SK-N-SH (cell line): ENCODE results near the gene SOBP. TPM values are rescaled to one million over a fixed set of nuclear protein-coding genes. Genes with fewer than 3 reads are reported as not detected.

Experiments
- CTCF ChIA-PET: fragments of 300-600, 350-600 bp; formaldehyde crosslinking; extraction: SDS; loops from one replicate; lab custom pipeline; 2021; lab: Yijun Ruan, JAX
- POLR2A ChIA-PET: fragments of 350-600 bp; sonication (Branson Sonifier 250); formaldehyde crosslinking; extraction: SDS; loops from one replicate; lab custom pipeline; 2020; ENCODE audit warnings: antibody characterized with exemption, inconsistent platforms; lab: Yijun Ruan, JAX
- DNase-seq: peaks from one replicate; pipeline ENCODE4 v3.0.0; 2012
- H2AFZ ChIP-seq: fragments of 200-600 bp; sonication (generic); 2 replicates; pipeline ENCODE4 v1.8.1; 2016; ENCODE audit warnings: antibody characterized with exemption, mild to moderate bottlenecking, low read depth
- H3F3A ChIP-seq: fragments of 200-600 bp; sonication (generic); replicated peaks from 2 replicates; pipeline ENCODE3; 2016; ENCODE audit warnings: antibody characterized with exemption, mild to moderate bottlenecking; ENCODE audit not compliant: insufficient read depth
- H3K27ac ChIP-seq, 2 experiments: fragments of 200-500 bp in 1 of 2; fragments of 200-600 bp in 1 of 2; sonication (Bioruptor generic) in 1 of 2; sonication (generic), shearing (Covaris generic) in 1 of 2; 2 replicates each; pipeline versions ENCODE4 v1.5.1 to v1.6.1; 2014 to 2016; ENCODE audit warnings: low read depth in 2 of 2, inconsistent platforms in 1 of 2, low read length in 1 of 2, mild to moderate bottlenecking in 1 of 2, mixed read lengths in 1 of 2
- H3K27me3 ChIP-seq: fragments of 200-600 bp; sonication (generic), shearing (Covaris generic); 2 replicates; pipeline ENCODE4 v1.6.1; 2016; ENCODE audit warnings: mixed run types; ENCODE audit not compliant: insufficient read depth
- H3K36me3 ChIP-seq, 2 experiments: fragments of 200-500 bp in 1 of 2; fragments of 200-600 bp in 1 of 2; sonication (Bioruptor generic) in 1 of 2; sonication (generic) in 1 of 2; replicated peaks in 1 of 2; 2 replicates each; pipeline versions ENCODE3 to v1.5.1; 2014 to 2016; ENCODE audit warnings: low read length in 1 of 2, mild to moderate bottlenecking in 1 of 2; ENCODE audit not compliant: insufficient read depth in 2 of 2, control insufficient read depth in 1 of 2
- H3K4me1 ChIP-seq, 2 experiments: fragments of 200-500 bp in 1 of 2; fragments of 200-600 bp in 1 of 2; sonication (Bioruptor generic) in 1 of 2; sonication (generic), shearing (Covaris generic) in 1 of 2; 2 replicates each; pipeline versions ENCODE4 v1.5.1 to v1.6.1; 2014 to 2016; ENCODE audit warnings: low read depth in 1 of 2, low read length in 1 of 2, mixed run types in 1 of 2; ENCODE audit not compliant: insufficient read depth in 2 of 2, control insufficient read depth in 1 of 2
- H3K4me2 ChIP-seq: fragments of 200-600 bp; sonication (generic), shearing (Covaris generic); 2 replicates; pipeline ENCODE4 v1.6.1; 2017; ENCODE audit warnings: mixed run types
- H3K4me3 ChIP-seq, 2 experiments: fragments of 200-500 bp in 1 of 2; fragments of 200-600 bp in 1 of 2; sonication (Bioruptor generic) in 1 of 2; sonication (generic), shearing (Covaris generic) in 1 of 2; 2 replicates each; pipeline versions ENCODE4 v1.5.1 to v1.8.1; 2014 to 2016; ENCODE audit warnings: low read depth in 2 of 2, inconsistent platforms in 1 of 2, low read length in 1 of 2, mild to moderate bottlenecking in 1 of 2, mixed read lengths in 1 of 2, moderate library complexity in 1 of 2
- H3K79me2 ChIP-seq: fragments of 200-600 bp; sonication (generic); 2 replicates; pipeline ENCODE4 v1.8.1; 2017; ENCODE audit warnings: mild to moderate bottlenecking; ENCODE audit not compliant: insufficient read depth
- H3K9ac ChIP-seq: fragments of 200-600 bp; sonication (generic); 2 replicates; pipeline ENCODE4 v1.6.1; 2017; ENCODE audit warnings: mixed run types
- H3K9me2 ChIP-seq: fragments of 200-600 bp; sonication (generic); 2 replicates; pipeline ENCODE4 v1.6.1; 2017; ENCODE audit warnings: mixed run types
- H3K9me3 ChIP-seq: fragments of 200-600 bp; sonication (generic); 2 replicates; pipeline ENCODE4 v1.6.1; 2017; ENCODE audit warnings: mixed run types, mild to moderate bottlenecking, moderate library complexity
- H4K20me1 ChIP-seq: fragments of 200-600 bp; sonication (generic); 2 replicates; pipeline ENCODE4 v1.6.1; 2017; ENCODE audit warnings: mild to moderate bottlenecking, mixed run types; ENCODE audit not compliant: insufficient read depth
- ELF1 ChIP-seq: IDR thresholded peaks from 2 replicates; pipeline ENCODE4 v1.4.0; 2012
- JUND ChIP-seq: IDR thresholded peaks from 2 replicates; pipeline ENCODE4 v1.4.0; 2012
- MAX ChIP-seq: IDR thresholded peaks from 2 replicates; pipeline ENCODE4 v1.4.0; 2012; ENCODE audit warnings: low read depth
- RFX5 ChIP-seq: IDR thresholded peaks from 2 replicates; pipeline ENCODE4 v1.6.1; 2012; ENCODE audit warnings: mild to moderate bottlenecking, improper control_type of control experiment, low read length
- TCF12 ChIP-seq: IDR thresholded peaks from 2 replicates; pipeline ENCODE4 v1.4.0; 2012
- TEAD4 ChIP-seq: IDR thresholded peaks from 2 replicates; pipeline ENCODE4 v1.4.0; 2012; ENCODE audit warnings: mild to moderate bottlenecking, borderline replicate concordance; ENCODE audit not compliant: insufficient read depth
- WGBS: methylation state at CpG from one replicate; pipeline ENCODE4 v1.1.6; 2017; ENCODE audit warnings: low lambda C conversion rate; 5-methylcytosine and 5-hydroxymethylcytosine counted together
- polyA plus RNA-seq, 3 experiments: library from polyadenylated mRNA; depleted of rRNA; stranded (reverse); fragments of >200 nt; gene quantifications; 2 replicates each; pipeline ENCODE4 v1.2.3, GENCODE V29; 2012

Gene SOBP
- polyA plus RNA-seq, 1 of the 3 experiments (the other 2 are of a cell fraction) = 0.61 TPM

GRCh38 chr6:107543088-107543487 is 53.2 kb downstream of the SOBP start:
- H3K36me3 ChIP-seq = no peaks in the 10 kb centered on the region
- no peaks in the 10 kb centered on the region for H3K27me3 ChIP-seq
- no peaks in the 10 kb centered on the region for H3K9me3 ChIP-seq
- no peak overlapping the region for H3K9ac ChIP-seq
- H3K27ac ChIP-seq = no peak overlapping the region
- no peak overlapping the region for H3K4me3 ChIP-seq
- ChIA-PET POLR2A (no interaction called here), CTCF (interaction anchor here (0.6 kb wide), 2 partner anchors 10 to 12 kb away, joined by 3 to 5 read pairs; no protein-coding TSS in a partner anchor)
- H3F3A ChIP-seq = no peaks in the 10 kb centered on the region
- H3K9me2 ChIP-seq = no peaks in the 10 kb centered on the region
- no peaks in the 10 kb centered on the region for H4K20me1 ChIP-seq
- H3K79me2 ChIP-seq = no peaks in the 10 kb centered on the region
- no peak overlapping the region for H2AFZ ChIP-seq
- no peak overlapping the region for H3K4me2 ChIP-seq
- H3K4me1 ChIP-seq = peaks cover 0 to 40% of the 10 kb centered on the region in 2 experiments; a peak in 2 of 4 replicates
- no peak for TF ChIP-seq RFX5
- TF ChIP-seq TEAD4 = no peak
- 69% methylated on average over 2 of the region's 2 CpGs for WGBS
- no peak for DNase-seq

- H2AFZ ChIP-seq = no peak overlapping the region
- 49% methylated on average over 2 of the region's 2 CpGs for WGBS
- H3K4me2 ChIP-seq = no peak overlapping the region
- H3F3A ChIP-seq = no peaks in the 10 kb centered on the region
- no peaks in the 10 kb centered on the region for H3K9me3 ChIP-seq
- no peak overlapping the region for H3K9ac ChIP-seq
- H3K79me2 ChIP-seq = no peaks in the 10 kb centered on the region
- no peaks in the 10 kb centered on the region for H3K9me2 ChIP-seq
- TF ChIP-seq TCF12 (no peak), ELF1 (no peak), MAX (no peak)
- ChIA-PET CTCF (interaction anchor here (1.1 kb wide), 1 partner anchor 8 kb away, joined by 3 read pairs; no protein-coding TSS in a partner anchor), POLR2A (no interaction called here)
- H3K4me3 ChIP-seq = no peak overlapping the region
- no peaks in the 10 kb centered on the region for H3K36me3 ChIP-seq
- H4K20me1 ChIP-seq = no peaks in the 10 kb centered on the region
- no peaks in the 10 kb centered on the region for H3K27me3 ChIP-seq
- H3K27ac ChIP-seq = no peak overlapping the region
- H3K4me1 ChIP-seq = peaks cover 0 to 36% of the 10 kb centered on the region in 2 experiments; a peak in 2 of 4 replicates
- no peak for DNase-seq
Measured at GRCh38 chr6:107543567-107543966, 53.6 kb downstream of the SOBP start.

- Histone ChIP-seq H4K20me1 (no peaks in the 10 kb centered on the region), H3K4me3 (no peak overlapping the region), H3K27ac (no peak overlapping the region), H3K36me3 (no peaks in the 10 kb centered on the region), H3K4me2 (no peak overlapping the region), H3K79me2 (no peaks in the 10 kb centered on the region), H3K27me3 (no peaks in the 10 kb centered on the region), H3F3A (no peaks in the 10 kb centered on the region), H3K9ac (no peak overlapping the region), H3K9me2 (no peaks in the 10 kb centered on the region), H3K4me1 (peaks cover 0 to 24% of the 10 kb centered on the region in 2 experiments; a peak in 1 of 4 replicates), H3K9me3 (no peaks in the 10 kb centered on the region), H2AFZ (no peak overlapping the region)
- no peak for DNase-seq
- 81% methylated on average over 4 of the region's 4 CpGs for WGBS
- CTCF ChIA-PET = interaction anchor here (1.0 kb wide), 1 partner anchor 53 kb away, joined by 3 read pairs; no protein-coding TSS in a partner anchor
- no peak for TF ChIP-seq JUND
- POLR2A ChIA-PET = no interaction called here
Measured at GRCh38 chr6:107545763-107546162, 55.8 kb downstream of the SOBP start.
